Neural progenitor cell (in vitro differentiated cells): ENCODE data around the gene ZC3H18. TPM values are rescaled to one million over a fixed set of nuclear protein-coding genes. Genes with fewer than 3 reads are reported as not detected.
A peak's percentile ranks its signal among the peaks of the same experiment; 100 is the strongest.

Experiments used
- DNase-seq: peaks from one replicate; pipeline ENCODE4 v3.0.0-alpha.2; 2016; ENCODE audit warnings: low spot score
- H2AFZ ChIP-seq: fragments of 200-600 bp; sonication (generic); replicated peaks from 2 replicates; pipeline ENCODE4 v1.6.1; 2016; ENCODE audit warnings: antibody characterized with exemption
- H3F3A ChIP-seq: fragments of 200-600 bp; sonication (generic); 2 replicates; pipeline ENCODE4 v1.6.1; 2016; ENCODE audit warnings: antibody characterized with exemption, low read depth
- H3K27ac ChIP-seq: fragments of 200-600 bp; sonication (generic); 2 replicates; pipeline ENCODE4 v1.5.1; 2016; ENCODE audit warnings: mild to moderate bottlenecking
- H3K27me3 ChIP-seq: fragments of 200-600 bp; sonication (generic); 2 replicates; pipeline ENCODE4 v1.6.1; 2016; ENCODE audit warnings: mild to moderate bottlenecking, moderate library complexity
- H3K36me3 ChIP-seq: fragments of 200-600 bp; sonication (generic); 2 replicates; pipeline ENCODE4 v1.5.1; 2016
- H3K4me1 ChIP-seq: fragments of 200-600 bp; sonication (generic); 2 replicates; pipeline ENCODE4 v1.6.1; 2016; ENCODE audit warnings: mixed run types
- H3K4me2 ChIP-seq: fragments of 200-600 bp; sonication (generic); 2 replicates; pipeline ENCODE4 v1.6.1; 2016
- H3K4me3 ChIP-seq: fragments of 200-600 bp; sonication (generic); 2 replicates; pipeline ENCODE4 v1.5.1; 2016
- H3K79me2 ChIP-seq: fragments of 200-600 bp; sonication (generic); 2 replicates; pipeline ENCODE4 v1.6.1; 2016; ENCODE audit warnings: low read depth
- H3K9ac ChIP-seq: fragments of 200-600 bp; sonication (generic); 2 replicates; pipeline ENCODE4 v1.6.1; 2016
- H3K9me3 ChIP-seq: fragments of 200-600 bp; sonication (generic); 2 replicates; pipeline ENCODE4 v1.5.1; 2016; ENCODE audit warnings: low read depth
- H4K20me1 ChIP-seq: fragments of 200-600 bp; sonication (generic); 2 replicates; pipeline ENCODE4 v1.6.1; 2016; ENCODE audit warnings: low read depth
- H3K27ac Mint-ChIP-seq: 3 replicates; pipeline ENCODE4 v1.8.0; 2021; ENCODE audit warnings: mixed read lengths
- H3K27me3 Mint-ChIP-seq: 2 replicates; pipeline ENCODE4 v1.8.0; 2022; ENCODE audit warnings: low read depth, mild to moderate bottlenecking, inconsistent platforms, moderate library complexity, mixed read lengths; ENCODE audit not compliant: insufficient read depth
- H3K36me3 Mint-ChIP-seq: 3 replicates; pipeline ENCODE4 v1.8.0; 2021; ENCODE audit warnings: mixed read lengths
- H3K4me1 Mint-ChIP-seq: 3 replicates; pipeline ENCODE4 v1.8.0; 2021; ENCODE audit warnings: mixed read lengths
- H3K4me3 Mint-ChIP-seq: 3 replicates; pipeline ENCODE4 v1.8.0; 2021; ENCODE audit warnings: mild to moderate bottlenecking, moderate library complexity, mixed read lengths
- H3K9me3 Mint-ChIP-seq: 3 replicates; pipeline ENCODE4 v1.8.0; 2020; ENCODE audit warnings: mixed read lengths
- EZH2 ChIP-seq: fragments of 200-600 bp; sonication (generic); IDR thresholded peaks from 2 replicates; pipeline ENCODE4 v1.6.1; 2017; ENCODE audit warnings: antibody characterized with exemption, mild to moderate bottlenecking, moderate library complexity
- EZH2phosphoT487 ChIP-seq: fragments of 200-600 bp; sonication (generic); IDR thresholded peaks from 2 replicates; pipeline ENCODE4 v1.6.1; 2017; ENCODE audit warnings: antibody characterized with exemption
- total RNA-seq: library from RNA; depleted of rRNA; stranded (reverse); fragments of >200 nt; gene quantifications from 2 replicates; pipeline ENCODE4 v1.2.3, GENCODE V29; 2015; ENCODE audit warnings: low replicate concordance
- TF ChIP-seq, protein P1 (sequence below): fragments of 200-600 bp; sonication (generic); IDR thresholded peaks from 2 replicates; pipeline ENCODE4 v1.5.1; 2017; ENCODE audit warnings: antibody characterized with exemption, mild to moderate bottlenecking

Gene ZC3H18
- total RNA-seq, 1 donor from 2014 or later = 24.2 TPM

DNA sequence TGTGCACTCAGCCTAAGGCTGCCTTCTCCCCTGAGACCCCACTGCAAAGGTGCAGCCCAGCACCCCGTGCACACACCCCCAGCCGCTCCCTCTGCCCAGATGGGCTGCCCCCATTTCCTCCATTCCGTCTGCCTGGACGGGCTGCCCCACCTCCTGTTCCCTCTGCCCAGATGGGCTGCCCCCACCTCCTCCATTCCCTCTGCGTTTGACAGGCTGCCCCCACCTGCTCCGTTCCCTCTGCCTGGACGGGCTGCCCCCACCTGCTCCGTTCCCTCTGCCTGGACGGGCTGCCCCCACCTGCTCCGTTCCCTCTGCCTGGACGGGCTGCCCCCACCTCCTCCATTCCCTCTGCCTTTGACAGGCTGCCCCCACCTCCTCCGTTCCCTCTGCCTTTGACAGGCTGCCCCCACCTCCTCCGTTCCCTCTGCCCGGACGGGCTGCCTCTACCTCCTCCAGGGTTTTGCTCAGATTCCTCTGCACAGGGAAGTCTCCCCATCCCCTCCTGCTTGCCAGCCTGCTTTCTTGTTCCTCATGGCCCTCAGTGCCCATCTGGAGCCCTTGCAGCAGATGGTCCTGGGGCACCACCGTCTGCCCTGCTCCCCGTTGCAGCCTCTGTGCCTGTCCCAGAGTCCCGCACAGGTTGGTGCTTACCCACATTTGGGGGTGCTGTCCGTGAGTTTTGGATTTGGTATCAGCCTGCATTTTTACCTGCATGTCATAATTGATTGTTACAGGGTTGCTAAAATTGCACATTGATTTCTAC lies 44.8 kb downstream of the ZC3H18 start:
- no peak overlapping the region for H3K4me2 ChIP-seq
- no peaks in the 10 kb centered on the region for H3K9me3 ChIP-seq
- no peak overlapping the region for H3K27ac ChIP-seq
- Mint-ChIP-seq H3K9me3 (no peaks in the 10 kb centered on the region), H3K36me3 (peaks cover 17% of the 10 kb centered on the region), H3K27me3 (peaks cover 2% of the 10 kb centered on the region), H3K4me1 (peaks cover 16% of the 10 kb centered on the region), H3K27ac (peak overlapping the region; percentile 60), H3K4me3 (no peak overlapping the region)
- no peak for DNase-seq
- H4K20me1 ChIP-seq = peaks cover 92% of the 10 kb centered on the region
- H3K4me1 ChIP-seq = no peaks in the 10 kb centered on the region
- no peak overlapping the region for H3K4me3 ChIP-seq
- no peak overlapping the region for H3K9ac ChIP-seq
- TF ChIP-seq, protein P1, sequence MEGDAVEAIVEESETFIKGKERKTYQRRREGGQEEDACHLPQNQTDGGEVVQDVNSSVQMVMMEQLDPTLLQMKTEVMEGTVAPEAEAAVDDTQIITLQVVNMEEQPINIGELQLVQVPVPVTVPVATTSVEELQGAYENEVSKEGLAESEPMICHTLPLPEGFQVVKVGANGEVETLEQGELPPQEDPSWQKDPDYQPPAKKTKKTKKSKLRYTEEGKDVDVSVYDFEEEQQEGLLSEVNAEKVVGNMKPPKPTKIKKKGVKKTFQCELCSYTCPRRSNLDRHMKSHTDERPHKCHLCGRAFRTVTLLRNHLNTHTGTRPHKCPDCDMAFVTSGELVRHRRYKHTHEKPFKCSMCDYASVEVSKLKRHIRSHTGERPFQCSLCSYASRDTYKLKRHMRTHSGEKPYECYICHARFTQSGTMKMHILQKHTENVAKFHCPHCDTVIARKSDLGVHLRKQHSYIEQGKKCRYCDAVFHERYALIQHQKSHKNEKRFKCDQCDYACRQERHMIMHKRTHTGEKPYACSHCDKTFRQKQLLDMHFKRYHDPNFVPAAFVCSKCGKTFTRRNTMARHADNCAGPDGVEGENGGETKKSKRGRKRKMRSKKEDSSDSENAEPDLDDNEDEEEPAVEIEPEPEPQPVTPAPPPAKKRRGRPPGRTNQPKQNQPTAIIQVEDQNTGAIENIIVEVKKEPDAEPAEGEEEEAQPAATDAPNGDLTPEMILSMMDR = no peak
- H2AFZ ChIP-seq = no peak overlapping the region
- H3K79me2 ChIP-seq = peaks cover 39% of the 10 kb centered on the region
- no peaks in the 10 kb centered on the region for H3K27me3 ChIP-seq
- no peaks in the 10 kb centered on the region for H3K36me3 ChIP-seq
- peaks cover 9% of the 10 kb centered on the region for H3F3A ChIP-seq

DNA sequence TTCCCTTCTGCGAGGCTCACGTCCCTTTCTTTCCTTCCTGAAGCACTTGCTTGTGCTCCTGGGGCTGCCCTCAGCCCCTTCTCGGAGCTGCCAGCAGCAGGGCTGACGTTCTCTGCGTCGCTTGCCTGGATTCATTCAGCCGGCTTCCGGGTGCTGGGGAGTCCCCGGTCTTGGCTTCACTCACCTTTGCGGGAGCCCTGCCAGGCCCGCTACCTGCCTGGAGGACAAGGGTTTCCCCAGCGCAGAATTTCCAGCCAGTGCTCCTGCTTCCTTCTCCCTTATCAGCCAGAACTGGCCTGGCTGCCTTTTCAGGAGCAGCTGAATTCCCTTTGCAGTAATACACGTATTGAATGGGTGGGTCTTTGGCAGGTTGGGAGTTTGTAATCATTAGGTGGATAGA lies 46.1 kb downstream of the ZC3H18 start:
- Histone ChIP-seq H3K27me3 (no peaks in the 10 kb centered on the region), H3K4me1 (no peaks in the 10 kb centered on the region), H3F3A (peaks cover 3% of the 10 kb centered on the region), H3K27ac (peak overlapping the region; percentile 20), H3K4me3 (no peak overlapping the region), H3K79me2 (peaks cover 39% of the 10 kb centered on the region), H4K20me1 (peaks cover 81% of the 10 kb centered on the region), H3K9ac (no peak overlapping the region), H3K36me3 (no peaks in the 10 kb centered on the region), H2AFZ (no peak overlapping the region), H3K4me2 (no peak overlapping the region), H3K9me3 (no peaks in the 10 kb centered on the region)
- peaks cover 11% of the 10 kb centered on the region for H3K4me1 Mint-ChIP-seq
- H3K27ac Mint-ChIP-seq = no peak overlapping the region
- no peaks in the 10 kb centered on the region for H3K9me3 Mint-ChIP-seq
- no peak overlapping the region for H3K4me3 Mint-ChIP-seq
- DNase-seq = no peak
- H3K27me3 Mint-ChIP-seq = peaks cover 2% of the 10 kb centered on the region
- TF ChIP-seq, protein P1 = no peak
- no peak for TF ChIP-seq EZH2phosphoT487
- TF ChIP-seq EZH2 = no peak
- H3K36me3 Mint-ChIP-seq = peaks cover 11% of the 10 kb centered on the region

DNA sequence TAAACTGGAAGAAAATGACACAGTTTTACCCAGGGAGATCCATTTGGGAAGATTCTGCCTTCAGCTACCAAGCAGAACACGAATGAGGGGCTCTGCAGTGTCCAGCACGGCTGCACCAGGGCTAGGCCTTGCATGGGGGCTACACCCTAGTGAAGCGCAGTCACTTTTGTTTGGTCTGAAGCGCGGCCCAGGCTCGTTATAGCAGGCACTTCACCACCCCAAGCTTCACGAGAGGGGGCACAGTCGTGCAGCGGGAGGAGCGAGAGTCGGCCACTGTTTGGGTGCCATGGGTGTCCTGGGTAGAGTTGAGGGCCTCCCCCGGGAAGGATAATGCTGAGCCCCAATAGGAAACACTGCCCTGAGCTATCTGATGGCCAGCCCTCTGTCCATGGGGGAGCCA lies 46.5 kb downstream of the ZC3H18 start:
- Histone ChIP-seq H4K20me1 (peaks cover 77% of the 10 kb centered on the region), H3K36me3 (no peaks in the 10 kb centered on the region)
- TF ChIP-seq EZH2 = no peak
- TF ChIP-seq, protein P1 = no peak
- TF ChIP-seq EZH2phosphoT487 = no peak

More for the DNA sequence above, 46.5 kb downstream of the ZC3H18 start:
- peaks cover 11% of the 10 kb centered on the region for H3K36me3 Mint-ChIP-seq
- H3K4me1 Mint-ChIP-seq = peaks cover 11% of the 10 kb centered on the region
- Histone ChIP-seq H3F3A (no peaks in the 10 kb centered on the region), H3K4me3 (no peak overlapping the region), H3K9me3 (no peaks in the 10 kb centered on the region), H3K4me1 (no peaks in the 10 kb centered on the region), H3K27me3 (no peaks in the 10 kb centered on the region), H3K27ac (peak overlapping the region; percentile 20), H3K79me2 (peaks cover 39% of the 10 kb centered on the region), H3K4me2 (no peak overlapping the region), H2AFZ (no peak overlapping the region), H3K9ac (no peak overlapping the region)
- no peak for DNase-seq
- H3K4me3 Mint-ChIP-seq = no peak overlapping the region
- H3K9me3 Mint-ChIP-seq = no peaks in the 10 kb centered on the region
- H3K27ac Mint-ChIP-seq = no peak overlapping the region
- peaks cover 2% of the 10 kb centered on the region for H3K27me3 Mint-ChIP-seq
